ENCODE measurements around the gene SIDT2.

GRCh38 chr11:117187799-117188481, 9.4 kb downstream of the SIDT2 start:
- TF ChIP-seq, protein P1, sequence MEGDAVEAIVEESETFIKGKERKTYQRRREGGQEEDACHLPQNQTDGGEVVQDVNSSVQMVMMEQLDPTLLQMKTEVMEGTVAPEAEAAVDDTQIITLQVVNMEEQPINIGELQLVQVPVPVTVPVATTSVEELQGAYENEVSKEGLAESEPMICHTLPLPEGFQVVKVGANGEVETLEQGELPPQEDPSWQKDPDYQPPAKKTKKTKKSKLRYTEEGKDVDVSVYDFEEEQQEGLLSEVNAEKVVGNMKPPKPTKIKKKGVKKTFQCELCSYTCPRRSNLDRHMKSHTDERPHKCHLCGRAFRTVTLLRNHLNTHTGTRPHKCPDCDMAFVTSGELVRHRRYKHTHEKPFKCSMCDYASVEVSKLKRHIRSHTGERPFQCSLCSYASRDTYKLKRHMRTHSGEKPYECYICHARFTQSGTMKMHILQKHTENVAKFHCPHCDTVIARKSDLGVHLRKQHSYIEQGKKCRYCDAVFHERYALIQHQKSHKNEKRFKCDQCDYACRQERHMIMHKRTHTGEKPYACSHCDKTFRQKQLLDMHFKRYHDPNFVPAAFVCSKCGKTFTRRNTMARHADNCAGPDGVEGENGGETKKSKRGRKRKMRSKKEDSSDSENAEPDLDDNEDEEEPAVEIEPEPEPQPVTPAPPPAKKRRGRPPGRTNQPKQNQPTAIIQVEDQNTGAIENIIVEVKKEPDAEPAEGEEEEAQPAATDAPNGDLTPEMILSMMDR (IDR thresholded peaks at IDR 0.05; ENCODE audit: poor library complexity, severe bottlenecking): no peak
- TF ChIP-seq EZH2 (IDR thresholded peaks at IDR 0.05; ENCODE audit: borderline replicate concordance, insufficient read depth, low read length, poor library complexity, severe bottlenecking) (no peak), SMC3 (conservative IDR thresholded peaks at IDR 0.05; ENCODE audit: poor library complexity) (no peak), MXI1 (conservative IDR thresholded peaks at IDR 0.05; ENCODE audit: poor library complexity, severe bottlenecking) (no peak), POLR2AphosphoS5 (IDR thresholded peaks at IDR 0.05) (no peak), RAD21 (conservative IDR thresholded peaks at IDR 0.05) (no peak), REST (IDR thresholded peaks at IDR 0.05; ENCODE audit: borderline replicate concordance) (no peak)

Measured in neural cell (in vitro differentiated cells).